ENCODE data around the gene HECTD4.

HECTD4 gene

GRCh38 chr12:112218150-112218549 is 164.1 kb downstream of the HECTD4 start:
- H3K4me3 ChIP-seq (ENCODE audit: low read depth, low read length), result no peak overlapping the region
- no peak for TF ChIP-seq CTCF (IDR thresholded peaks at IDR 0.05; ENCODE audit: borderline replicate concordance, insufficient read depth, low read depth, low read length)

DNA sequence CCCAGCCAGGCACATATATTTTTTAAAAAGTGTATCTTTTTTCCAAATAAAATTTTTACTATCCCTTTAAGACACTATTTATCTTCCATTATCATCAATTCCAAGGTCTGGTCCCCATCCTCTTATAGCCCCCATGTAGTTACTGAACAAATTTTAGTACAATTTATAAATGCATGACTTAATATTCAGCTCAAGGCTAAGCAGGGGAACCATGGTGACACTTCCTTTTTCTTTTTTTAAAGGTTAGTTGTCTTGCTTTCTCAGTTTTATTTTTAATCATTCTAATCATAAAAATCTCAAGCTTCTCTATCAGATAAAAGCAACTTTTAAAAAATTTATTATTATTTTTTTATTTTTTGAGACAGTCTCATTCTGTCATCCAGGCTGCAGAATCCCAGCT is 164.6 kb downstream of the HECTD4 start:
- no peak for TF ChIP-seq CTCF (IDR thresholded peaks at IDR 0.05; ENCODE audit: borderline replicate concordance, insufficient read depth, low read depth, low read length)
- H3K4me3 ChIP-seq (ENCODE audit: low read depth, low read length), result no peak overlapping the region

DNA sequence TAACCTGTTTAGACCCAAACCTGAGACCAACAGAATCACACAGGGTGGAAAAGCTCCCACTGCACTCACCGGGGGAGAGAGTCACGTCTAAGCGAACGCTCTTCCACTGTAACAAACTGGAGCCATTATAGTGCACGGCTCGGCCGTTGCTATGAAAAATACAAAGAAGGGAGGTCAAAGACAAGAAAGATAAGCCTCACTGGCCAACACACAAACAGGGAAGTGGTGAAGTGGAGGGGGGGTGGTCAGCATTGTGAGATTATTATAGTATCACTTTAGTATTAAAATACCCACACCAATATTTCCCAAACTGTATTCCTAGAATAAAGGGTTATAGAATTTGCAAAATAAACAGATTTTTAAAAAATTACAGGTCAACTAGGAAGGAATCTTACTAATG is 166.0 kb downstream of the HECTD4 start:
- H3K4me3 ChIP-seq (ENCODE audit: low read depth, low read length), result no peak overlapping the region
- no peak for TF ChIP-seq CTCF (IDR thresholded peaks at IDR 0.05; ENCODE audit: borderline replicate concordance, insufficient read depth, low read depth, low read length)

DNA sequence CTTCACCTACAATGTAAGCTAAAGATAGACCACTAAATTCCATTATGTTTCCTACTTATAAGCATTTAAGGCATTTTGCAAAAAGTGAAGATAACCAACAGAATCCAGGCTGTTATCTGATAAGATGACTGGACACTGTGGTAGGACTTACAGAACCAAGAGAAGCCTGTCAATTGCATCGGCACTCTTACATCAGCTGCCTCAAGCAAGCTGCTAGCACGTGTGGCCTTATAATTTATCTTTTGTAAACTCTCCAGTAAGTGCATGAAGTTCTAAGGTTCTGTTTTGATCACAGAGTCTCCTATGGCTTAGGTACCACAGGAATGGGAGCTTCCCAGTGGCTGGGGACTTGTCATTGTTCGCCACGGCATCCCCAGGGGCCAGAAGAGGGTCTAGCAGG is 168.2 kb downstream of the HECTD4 start:
- TF ChIP-seq CTCF (IDR thresholded peaks at IDR 0.05; ENCODE audit: borderline replicate concordance, insufficient read depth, low read depth, low read length), result no peak
- H3K4me3 ChIP-seq (ENCODE audit: low read depth, low read length), result no peak overlapping the region

DNA sequence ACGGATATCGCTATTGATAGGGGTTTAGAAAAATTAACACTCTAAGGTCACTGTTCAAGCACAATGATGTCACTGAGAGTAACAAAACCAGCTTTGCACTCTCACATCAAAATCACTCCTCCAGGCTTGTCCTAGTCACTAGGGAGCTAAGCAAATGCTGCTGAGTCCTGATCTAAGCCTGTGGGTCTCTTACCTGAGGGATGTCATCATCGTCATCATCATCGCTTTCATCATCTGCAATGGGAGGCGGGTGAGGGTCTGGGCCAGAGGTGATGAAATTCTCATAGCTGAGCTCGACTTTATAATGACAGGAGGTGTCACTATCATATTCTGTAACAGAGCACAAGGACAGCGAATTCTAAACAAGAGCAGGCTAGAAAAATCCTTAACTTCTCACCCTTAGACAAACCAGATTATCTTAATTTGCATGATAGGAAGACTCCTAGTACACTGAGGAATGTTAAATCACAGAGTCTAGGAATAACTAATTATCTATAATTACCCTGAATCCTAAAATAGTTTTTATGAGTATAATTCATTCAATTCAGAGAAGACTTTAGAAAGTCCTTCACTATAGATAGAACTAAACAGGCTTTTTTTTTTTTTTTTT is 173.8 kb downstream of the HECTD4 start:
- no peak overlapping the region for H3K4me3 ChIP-seq (ENCODE audit: low read depth, low read length)
- TF ChIP-seq CTCF (IDR thresholded peaks at IDR 0.05; ENCODE audit: borderline replicate concordance, insufficient read depth, low read depth, low read length), result no peak

DNA sequence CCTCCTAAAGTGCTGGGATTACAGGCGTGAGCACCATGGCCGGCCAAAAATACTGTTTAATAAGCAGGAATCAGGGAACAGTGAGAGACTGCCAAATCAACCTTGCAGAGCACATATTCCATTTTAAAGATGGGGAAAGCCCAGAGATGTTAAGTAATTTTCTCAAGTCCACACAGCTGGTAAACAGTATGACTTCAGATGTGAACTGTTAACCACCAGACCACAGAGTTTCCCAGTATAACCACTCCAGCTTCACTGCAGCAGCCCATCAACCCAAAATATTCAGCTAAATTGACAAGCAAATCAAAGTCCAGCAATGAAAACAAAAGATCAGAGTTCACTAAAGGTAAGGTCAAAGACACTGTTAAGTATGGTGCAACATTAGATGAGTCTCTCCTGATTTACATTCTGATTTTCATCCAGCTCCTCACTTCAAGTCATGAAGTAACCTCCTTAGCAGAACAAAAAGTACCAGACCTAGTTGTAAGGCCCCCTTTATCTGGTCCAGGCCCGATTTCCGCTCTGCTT is 174.8 kb downstream of the HECTD4 start:
- no peak for TF ChIP-seq CTCF (IDR thresholded peaks at IDR 0.05; ENCODE audit: borderline replicate concordance, insufficient read depth, low read depth, low read length)
- H3K4me3 ChIP-seq (ENCODE audit: low read depth, low read length), result no peak overlapping the region

- TF ChIP-seq CTCF (IDR thresholded peaks at IDR 0.05; ENCODE audit: borderline replicate concordance, insufficient read depth, low read depth, low read length), result no peak
Measured at GRCh38 chr12:112206944-112207343, 175.3 kb downstream of the HECTD4 start.

More at GRCh38 chr12:112206944-112207343, 175.3 kb downstream of the HECTD4 start:
- no peak overlapping the region for H3K4me3 ChIP-seq (ENCODE audit: low read depth, low read length)
